IPS DF 4.7 (cell line): ENCODE results near the gene KIAA1586.
"Not testable (repeated sequence)": the region's sequence is repeated elsewhere in the genome, so short reads cannot be mapped to it uniquely, and the experiment has no call there.

Experiments used
- DNase-seq: peaks from one replicate; pipeline ENCODE4 v3.0.0-alpha.2; 2013; ENCODE audit warnings: low spot score; ENCODE audit errors: extremely low read depth

KIAA1586 gene

DNA sequence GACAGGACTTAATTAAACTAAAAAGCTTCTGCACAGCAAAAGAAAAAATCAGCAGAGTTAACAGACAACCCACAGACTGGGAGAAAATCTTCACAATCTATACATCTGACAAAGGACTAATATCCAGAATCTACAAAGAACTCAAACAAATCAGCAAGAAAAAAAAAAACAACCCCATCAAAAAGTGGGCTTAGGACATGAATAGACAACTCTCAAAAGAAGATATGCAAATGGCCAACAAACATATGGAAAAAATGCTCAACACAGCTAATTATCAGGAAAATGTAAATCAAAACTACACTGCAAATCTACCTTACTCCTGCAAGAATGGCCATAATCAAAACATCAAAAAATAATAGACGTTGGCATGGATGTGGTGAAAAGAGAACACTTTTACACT, 2.4 kb upstream of the KIAA1586 start:
- not testable (repeated sequence) for DNase-seq

DNA sequence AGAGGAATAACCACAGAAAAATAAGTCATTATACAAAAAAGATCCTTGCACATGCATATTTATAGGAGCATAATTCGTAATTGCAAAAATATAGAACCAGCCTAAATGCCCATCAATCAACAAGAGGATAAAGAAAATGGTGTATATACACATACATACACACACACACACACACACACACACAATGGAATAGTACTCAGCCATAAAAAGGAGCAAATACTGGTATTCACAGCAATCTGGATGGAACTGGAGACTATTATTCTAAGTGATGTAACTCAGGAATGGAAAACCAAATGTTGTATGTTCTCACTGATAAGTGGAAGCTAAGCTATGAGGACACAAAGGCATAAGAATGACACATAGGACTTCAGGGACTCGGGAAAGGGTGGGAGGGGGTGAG, 1.9 kb upstream of the KIAA1586 start:
- no peak for DNase-seq

- not testable (repeated sequence) for DNase-seq
These were observed 728 bp downstream of the KIAA1586 start for GRCh38 chr6:57047257-57047585.

DNA sequence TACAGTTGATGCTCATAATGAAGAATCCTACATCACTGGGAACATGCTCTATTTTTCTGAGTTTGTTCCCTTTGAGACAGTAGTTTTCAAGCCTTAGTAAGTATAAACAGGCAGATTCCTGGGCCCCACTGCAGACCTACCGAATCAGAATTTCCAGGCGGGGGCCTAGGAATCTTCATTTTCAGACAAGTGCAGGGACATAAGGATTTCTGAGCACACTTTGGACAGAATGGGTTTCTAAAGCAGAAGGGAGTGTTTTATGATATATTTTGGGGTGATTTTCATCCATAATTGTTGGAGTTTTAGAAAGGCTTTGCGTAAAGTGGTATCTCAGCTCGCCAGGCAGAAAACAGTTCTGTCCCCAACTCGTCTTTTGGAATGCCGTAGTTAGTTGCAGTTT, 1.4 kb downstream of the KIAA1586 start:
- not testable (repeated sequence) for DNase-seq

DNA sequence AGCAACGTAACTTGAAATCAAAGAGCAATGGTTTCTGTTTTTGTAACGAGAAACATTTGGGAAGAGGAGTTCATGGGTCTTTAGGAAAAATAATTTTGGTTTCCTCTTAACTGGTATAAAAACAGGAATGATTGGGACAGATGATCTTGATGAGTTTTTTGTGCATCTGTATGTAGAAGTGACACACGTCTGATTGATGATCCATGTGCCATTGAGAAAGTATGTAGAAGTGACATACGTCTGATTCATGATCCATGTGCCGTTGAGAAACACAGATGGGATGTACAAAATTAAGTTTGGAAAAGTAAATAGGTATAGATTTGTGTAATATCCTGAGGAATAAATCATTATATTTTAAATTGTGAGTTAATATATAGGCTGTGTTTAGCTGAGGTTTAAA, 2.1 kb downstream of the KIAA1586 start:
- no peak for DNase-seq

- DNase-seq = no peak
These were observed 17.4 kb downstream of the KIAA1586 start for GRCh38 chr6:57063847-57064246.

DNA sequence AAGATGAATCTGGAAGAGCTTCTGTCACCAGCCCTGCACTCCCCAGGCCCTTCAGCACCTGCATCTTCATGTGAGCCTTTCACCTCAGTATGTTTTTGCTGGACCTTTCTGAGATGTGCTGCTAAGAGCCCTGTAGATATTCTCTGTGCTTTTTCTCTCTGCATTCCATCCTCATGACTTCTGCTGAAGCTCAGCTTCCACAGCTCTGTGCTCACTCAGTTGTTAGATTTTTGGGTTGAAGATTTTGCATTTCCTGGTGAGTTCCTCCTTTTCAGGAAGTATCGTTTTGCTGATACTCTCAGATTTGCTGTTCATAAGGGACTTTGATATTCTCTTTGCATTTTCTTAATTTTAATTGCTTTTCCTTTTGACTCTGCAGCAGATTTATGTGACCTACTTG, 18.3 kb downstream of the KIAA1586 start:
- no peak for DNase-seq

GRCh38 chr6:57068061-57068460, 21.6 kb downstream of the KIAA1586 start:
- DNase-seq = no peak

GRCh38 chr6:57069228-57069627, 22.7 kb downstream of the KIAA1586 start:
- no peak for DNase-seq

DNA sequence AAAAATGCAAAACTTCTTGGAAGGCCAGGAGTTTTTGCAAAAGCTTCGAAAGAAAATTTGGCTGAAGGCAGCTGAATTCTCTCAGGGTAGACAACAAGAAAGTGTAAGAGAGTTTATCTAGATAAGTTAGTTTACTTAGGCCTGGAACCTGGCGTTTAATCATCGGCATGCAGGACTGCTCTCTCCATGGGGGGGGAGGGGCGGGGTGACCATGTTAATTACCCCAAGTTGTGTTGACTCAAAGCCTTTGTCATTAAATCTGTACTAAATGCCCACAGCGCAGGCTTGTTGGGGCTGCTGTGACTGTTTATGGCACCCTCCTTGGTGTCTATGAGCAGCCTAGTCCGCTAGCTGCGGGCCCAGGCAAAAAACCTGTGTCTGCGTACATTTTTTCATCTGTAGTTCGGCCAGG, 23.4 kb downstream of the KIAA1586 start:
- DNase-seq = no peak

- DNase-seq = no peak
These were observed 25.6 kb downstream of the KIAA1586 start for GRCh38 chr6:57072108-57072507.

DNA sequence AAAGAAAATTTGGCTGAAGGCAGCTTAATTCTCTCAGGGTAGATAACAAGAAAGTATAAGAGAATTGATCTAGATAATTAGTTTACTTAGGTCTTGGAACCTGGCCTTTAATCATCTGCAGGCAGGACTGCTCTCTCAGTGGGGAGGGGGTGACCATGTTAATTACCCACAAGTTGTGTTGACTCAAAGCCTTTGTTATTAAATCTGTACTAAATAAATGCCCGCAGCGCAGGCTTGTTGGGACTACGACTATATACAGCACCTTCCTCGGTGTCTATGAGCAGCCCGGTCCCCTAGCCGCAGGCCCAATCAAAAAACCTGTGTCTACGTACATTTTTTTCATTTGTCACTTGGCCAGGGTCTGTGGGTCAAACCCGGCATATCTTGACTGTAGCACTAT, 27.9 kb downstream of the KIAA1586 start:
- no peak for DNase-seq

- no peak for DNase-seq
These were observed 28.6 kb downstream of the KIAA1586 start for GRCh38 chr6:57075092-57075491.

DNA sequence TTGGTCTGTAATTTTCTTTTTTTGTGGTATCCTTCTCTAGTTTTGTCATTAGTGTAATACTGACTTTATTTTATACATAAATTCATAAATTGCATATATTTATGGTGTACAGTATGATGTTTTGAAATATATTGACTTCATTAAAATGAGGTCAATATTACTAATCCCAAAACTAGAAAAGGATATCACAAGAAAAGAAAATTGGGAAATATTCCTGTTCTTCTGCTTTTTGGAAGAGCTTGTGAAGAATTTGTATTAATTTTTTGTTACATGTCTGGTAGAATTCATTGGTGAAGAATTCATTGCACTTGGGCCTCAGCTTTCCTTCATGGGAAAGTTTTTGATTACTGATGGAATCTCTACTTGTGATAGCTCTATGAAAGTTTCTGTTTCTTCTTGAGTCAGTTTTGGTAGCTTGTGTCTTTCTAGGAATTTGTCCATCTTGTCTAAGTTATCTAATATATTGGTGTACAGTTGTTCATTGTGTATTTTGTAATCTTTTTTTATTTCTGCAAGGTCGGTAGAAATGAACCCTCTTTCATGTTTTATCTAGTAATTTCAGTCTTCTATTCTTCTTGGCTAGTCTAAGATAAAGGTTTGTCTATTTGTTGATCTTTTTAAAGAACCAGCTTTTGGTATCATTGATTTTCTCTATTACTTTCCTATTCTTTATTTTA, 32.2 kb downstream of the KIAA1586 start:
- DNase-seq = no peak

GRCh38 chr6:57085471-57085870, 39.0 kb downstream of the KIAA1586 start:
- no peak for DNase-seq

DNA sequence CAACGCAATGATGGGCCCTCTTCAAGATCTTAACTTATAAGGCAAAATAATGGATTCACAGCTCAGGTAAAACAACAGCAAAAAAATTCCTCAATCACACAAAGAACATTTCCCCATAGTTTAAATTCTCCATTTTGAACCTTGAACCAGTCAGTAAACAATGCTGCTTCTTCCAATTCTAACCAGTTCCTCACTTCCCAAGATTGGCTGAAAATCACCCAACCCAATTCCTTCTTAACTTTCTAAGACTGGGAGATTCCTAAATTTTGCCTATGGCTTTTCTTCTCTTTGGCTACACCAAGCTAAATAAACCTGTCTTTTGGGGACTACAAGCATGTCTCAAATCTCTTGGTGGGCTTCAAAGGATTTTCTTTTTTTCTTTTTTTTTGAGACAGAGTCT, 40.4 kb downstream of the KIAA1586 start:
- DNase-seq = no peak

- no peak for DNase-seq
These were observed 41.4 kb downstream of the KIAA1586 start for GRCh38 chr6:57087916-57088315.

DNA sequence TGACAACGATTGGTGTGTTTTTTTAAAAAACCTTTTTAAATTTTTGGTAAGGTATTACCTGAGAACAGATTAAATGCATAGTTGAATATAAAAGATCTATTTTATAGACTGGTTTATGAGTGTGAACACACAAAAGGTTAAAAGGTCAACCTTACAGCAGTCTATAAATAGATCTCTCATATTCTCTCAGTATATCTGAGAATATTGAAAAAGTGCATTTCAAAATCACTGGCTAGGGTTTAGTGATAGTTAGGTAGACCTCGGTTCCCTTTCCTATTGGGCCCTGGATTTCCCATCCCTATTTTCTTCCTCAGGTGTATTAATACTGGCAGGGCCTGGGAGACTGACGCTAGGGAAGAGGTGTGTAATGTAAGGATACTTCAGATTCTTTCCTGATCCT, 42.8 kb downstream of the KIAA1586 start:
- no peak for DNase-seq

GRCh38 chr6:57089687-57090457, 43.4 kb downstream of the KIAA1586 start, which contains the start of gene ZNF451:
ZNF451 (plus strand) TSS chr6:57090188; CDS start chr6:57090254, 66 bp downstream.
- peak; percentile 79 for DNase-seq

DNA sequence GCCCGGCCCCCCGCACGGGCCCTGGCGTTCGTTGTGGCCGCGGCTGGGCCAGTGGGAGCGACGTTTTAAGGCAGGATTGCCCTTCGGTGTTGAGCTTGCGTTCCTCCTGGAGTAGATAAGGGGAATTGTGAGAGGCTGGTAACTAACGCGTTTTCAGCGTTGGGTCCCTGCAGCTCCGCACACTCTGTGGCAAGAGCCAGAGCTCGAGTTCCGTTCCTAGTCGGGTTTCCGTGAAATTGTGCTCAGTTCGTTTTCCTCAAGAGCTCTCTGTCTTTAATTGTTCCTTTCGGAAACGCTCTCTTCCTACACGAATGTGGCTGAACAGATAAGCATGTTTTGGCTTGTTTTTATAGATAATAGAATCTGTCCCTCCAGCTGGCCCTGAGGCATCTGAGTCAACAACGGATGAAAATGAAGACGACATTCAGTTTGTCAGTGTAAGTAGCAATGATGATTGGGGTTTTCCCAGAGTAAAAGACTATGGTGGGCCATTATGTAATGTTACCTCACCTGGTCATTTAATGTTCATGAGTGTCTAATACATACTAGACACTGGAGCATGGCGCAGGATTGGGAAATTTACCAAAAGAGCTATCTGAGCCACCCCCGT, 44.1 kb downstream of the KIAA1586 start:
- not testable (repeated sequence) for DNase-seq

DNA sequence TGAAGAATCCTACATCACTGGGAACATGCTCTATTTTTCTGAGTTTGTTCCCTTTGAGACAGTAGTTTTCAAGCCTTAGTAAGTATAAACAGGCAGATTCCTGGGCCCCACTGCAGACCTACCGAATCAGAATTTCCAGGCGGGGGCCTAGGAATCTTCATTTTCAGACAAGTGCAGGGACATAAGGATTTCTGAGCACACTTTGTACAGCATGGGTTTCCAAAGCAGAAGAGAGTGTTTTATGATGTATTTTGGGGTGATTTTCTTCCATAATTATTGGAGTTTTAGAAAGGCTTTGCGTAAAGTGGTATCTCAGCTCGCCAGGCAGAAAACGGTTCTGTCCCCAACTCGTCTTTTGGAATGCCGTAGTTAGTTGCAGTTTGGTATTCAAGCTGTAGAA, 44.9 kb downstream of the KIAA1586 start:
- DNase-seq = not testable (repeated sequence)

DNA sequence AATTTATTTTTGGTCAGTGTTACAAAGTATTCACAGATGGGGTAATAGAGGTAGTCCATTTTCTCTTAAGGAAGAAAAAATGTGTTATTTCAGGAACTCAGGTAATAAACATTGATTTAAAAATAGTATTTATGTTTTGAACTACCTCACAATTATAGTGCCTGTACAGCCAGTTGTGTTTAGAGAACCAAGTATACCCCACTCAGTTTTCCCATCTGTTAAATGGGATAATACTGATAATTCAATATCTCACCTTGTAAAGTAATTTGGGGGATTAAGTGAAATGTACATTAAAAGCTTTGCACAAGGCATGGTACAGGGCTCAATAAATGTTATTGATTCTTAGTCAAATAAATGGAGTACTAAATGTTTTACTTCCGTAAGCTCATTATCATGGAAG, 48.2 kb downstream of the KIAA1586 start:
- DNase-seq = no peak

GRCh38 chr6:57097596-57097995, 51.1 kb downstream of the KIAA1586 start:
- DNase-seq = no peak
